Activated CD4-positive, alpha-beta T cell treated with anti-CD3 and anti-CD28 coated beads for 36 hours (primary cell): ENCODE measurements around the gene ZSCAN31. TPM values are rescaled to one million over a fixed set of nuclear protein-coding genes. Genes with fewer than 3 reads are reported as not detected.

Experiments
- ATAC-seq: fragments of 200-7000 bp; cut with Tn5 transposase; one replicate; pipeline ENCODE4 v1.10.0; 2021; ENCODE audit warnings: mild to moderate bottlenecking, moderate library complexity
- CTCF ChIA-PET: fragments of 350-600 bp; sonication (Branson Sonifier 250); formaldehyde crosslinking; loops from one replicate; lab custom pipeline; 2021; ENCODE audit warnings: antibody characterized with exemption; lab: Charles Lee
- POLR2A ChIA-PET: fragments of 350-600 bp; sonication (Branson Sonifier 250); formaldehyde crosslinking; loops from one replicate; lab custom pipeline; 2021; ENCODE audit warnings: antibody characterized with exemption, inconsistent platforms; lab: Charles Lee
- DNase-seq: peaks from one replicate; pipeline ENCODE4 v3.0.0-alpha.2; 2020
- H3K27ac Mint-ChIP-seq: one replicate; pipeline ENCODE4 v1.8.0; 2021; ENCODE audit warnings: mixed read lengths
- H3K27me3 Mint-ChIP-seq: one replicate; pipeline ENCODE4 v1.8.0; 2021; ENCODE audit warnings: mixed read lengths
- H3K36me3 Mint-ChIP-seq: one replicate; pipeline ENCODE4 v1.8.0; 2021; ENCODE audit warnings: low read depth, mixed read lengths
- H3K4me1 Mint-ChIP-seq: one replicate; pipeline ENCODE4 v1.8.0; 2021; ENCODE audit warnings: mixed read lengths
- H3K4me3 Mint-ChIP-seq: one replicate; pipeline ENCODE4 v1.8.0; 2021; ENCODE audit warnings: mild to moderate bottlenecking, moderate library complexity, mixed read lengths
- H3K9me3 Mint-ChIP-seq: one replicate; pipeline ENCODE4 v1.8.0; 2021; ENCODE audit warnings: low read depth, mixed read lengths
- intact Hi-C, 2 experiments: fragments of 100-400 bp; cut with DNase I in 1 of 2; cut with micrococcal nuclease in 1 of 2; formaldehyde crosslinking; loops; one replicate each; pipeline versions ENCODE4 v1.14.2 to v1.15.1; 2022 to 2024; cut with DNase I, micrococcal nuclease
- total RNA-seq, 2 experiments: library from RNA; stranded (reverse); gene quantifications; one replicate each; pipeline ENCODE4 v1.2.3, GENCODE V29; 2021

Gene ZSCAN31
- total RNA-seq, 2 experiments from 2014 or later = 1.3 to 1.8 TPM

DNA sequence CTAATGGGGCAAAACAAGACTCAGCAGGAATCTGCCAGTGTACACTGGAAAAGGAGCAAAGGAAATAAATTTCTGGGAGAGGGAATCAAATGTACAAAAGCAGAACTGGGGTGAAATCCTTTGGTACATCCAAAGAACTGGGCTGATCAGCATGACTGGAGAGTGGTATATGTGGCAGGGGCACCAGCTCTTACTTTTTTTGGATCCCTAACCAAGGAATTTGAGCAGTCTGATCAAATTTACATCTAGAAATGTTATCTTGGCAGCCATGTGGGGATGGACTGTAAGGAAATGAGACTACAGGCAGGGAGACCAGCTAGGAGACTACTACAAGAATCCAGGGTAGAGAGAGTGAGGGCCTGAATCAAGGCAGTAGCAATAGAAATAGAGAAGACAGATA, 1.2 kb upstream of the ZSCAN31 start:
- ChIA-PET POLR2A (interaction anchor here (1.1 kb wide), 1 partner anchor 246 kb away, joined by 4 read pairs; no protein-coding TSS in a partner anchor), CTCF (interaction anchor here (2.8 kb wide), 1 partner anchor 18 kb away, joined by 13 read pairs; no protein-coding TSS in a partner anchor)
- DNase-seq (no peak), ATAC-seq (no peak)
- peaks cover 14% of the 10 kb centered on the region for H3K9me3 Mint-ChIP-seq
- H3K27me3 Mint-ChIP-seq = peaks cover 3% of the 10 kb centered on the region
- H3K27ac Mint-ChIP-seq = no peak overlapping the region
- no peaks in the 10 kb centered on the region for H3K36me3 Mint-ChIP-seq
- H3K4me1 Mint-ChIP-seq = peaks cover 7% of the 10 kb centered on the region
- intact Hi-C loops = loop anchor here (2.0 to 5.0 kb wide), 4 partner anchors 106 to 255 kb away; partner anchors contain the start of genes ZNF165 (in 1 of the 2) and ZSCAN23 (in 1 of the 2)
- no peak overlapping the region for H3K4me3 Mint-ChIP-seq

DNA sequence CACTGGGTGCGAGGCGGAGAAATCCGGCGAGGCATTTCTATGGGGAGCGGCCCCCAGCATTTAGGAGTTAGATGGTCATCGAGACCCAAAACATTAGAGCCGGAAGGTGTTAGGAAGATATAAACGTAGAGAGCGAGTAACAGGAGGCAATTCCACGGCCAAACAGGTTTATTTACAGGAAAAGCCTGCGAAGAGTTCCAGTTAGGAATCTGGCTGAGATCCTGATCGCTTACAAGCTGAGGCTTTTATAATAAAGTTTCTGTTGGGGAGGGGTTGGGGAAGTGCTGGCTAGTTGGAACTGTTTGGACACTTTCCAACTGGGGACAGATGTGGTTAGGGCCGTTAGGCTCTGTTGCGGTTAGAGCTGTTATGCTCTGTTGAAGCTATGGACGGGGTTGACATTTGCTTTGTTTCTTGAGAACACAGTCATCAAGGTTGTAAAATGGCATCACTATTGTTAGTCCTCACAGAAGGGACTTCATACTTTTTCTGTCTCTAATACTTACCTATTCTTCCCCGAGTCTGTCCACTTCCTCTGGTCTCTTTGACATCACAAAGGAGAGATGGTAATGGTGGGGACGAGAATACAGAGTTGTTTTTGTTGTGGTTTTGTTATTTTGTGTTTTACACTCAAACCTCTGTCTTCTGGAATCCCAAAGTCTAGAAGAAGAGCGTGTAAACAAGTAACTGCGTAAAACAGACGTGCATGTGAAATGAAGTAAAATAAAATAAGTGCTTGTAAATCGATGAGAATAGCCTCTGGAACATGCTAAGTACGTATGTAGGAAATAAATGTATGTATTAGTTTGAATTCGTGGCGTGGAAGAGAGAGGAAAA, 554 bp upstream of the ZSCAN31 start:
- intact Hi-C loops = loop anchor here (1.0 to 5.0 kb wide), 6 partner anchors 13 to 254 kb away; partner anchors contain the start of genes ZKSCAN3 (in 2 of the 2), ZKSCAN4 (in 1 of the 2), ZNF165 (in 1 of the 2) and ZSCAN23 (in 1 of the 2)
- Mint-ChIP-seq H3K36me3 (no peaks in the 10 kb centered on the region), H3K4me1 (peaks cover 7% of the 10 kb centered on the region), H3K27me3 (peaks cover 3% of the 10 kb centered on the region), H3K9me3 (peaks cover 14% of the 10 kb centered on the region), H3K27ac (no peak overlapping the region), H3K4me3 (no peak overlapping the region)
- DNase-seq (peak; percentile 27), ATAC-seq (peak; percentile 22)
- ChIA-PET POLR2A (interaction anchor here (0.9 to 1.1 kb wide), 2 partner anchors 245 to 864 kb away, joined by 3 to 4 read pairs; no protein-coding TSS in a partner anchor), CTCF (interaction anchor here (0.8 to 2.8 kb wide), 2 partner anchors 16 to 19 kb away, joined by 3 to 13 read pairs; no protein-coding TSS in a partner anchor)

DNA sequence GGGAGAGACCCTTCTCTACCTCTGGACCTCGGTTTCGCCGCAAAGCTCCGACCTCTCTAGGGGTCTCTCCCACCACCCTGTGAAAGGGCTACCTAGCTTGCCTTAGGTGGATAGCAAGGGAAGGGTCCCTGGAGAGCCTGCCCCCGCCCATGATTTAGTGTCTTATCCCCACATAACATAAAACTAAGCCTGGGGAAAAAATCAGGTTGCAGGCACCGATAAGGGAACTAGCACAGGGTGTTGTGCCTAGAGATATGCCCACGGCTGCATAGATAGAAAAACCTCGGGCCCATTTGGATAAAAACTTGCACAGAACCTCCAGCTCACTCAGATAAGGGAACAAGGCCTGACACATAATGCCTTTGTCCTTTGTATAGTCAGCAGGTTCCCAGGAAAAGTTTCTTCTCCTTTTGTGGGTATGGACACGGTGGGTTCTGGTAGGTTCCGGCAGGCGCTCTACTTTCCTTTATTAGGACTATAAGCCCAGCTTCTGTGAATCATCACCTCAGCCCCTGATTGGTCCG, 846 bp downstream of the ZSCAN31 start:
- H3K36me3 Mint-ChIP-seq = no peaks in the 10 kb centered on the region
- ChIA-PET CTCF (interaction anchor here (0.6 to 2.8 kb wide), 7 partner anchors 14 to 1280 kb away, joined by 3 to 13 read pairs (median 4); partner anchors contain the start of genes ZKSCAN3 and ZSCAN26), POLR2A (interaction anchor here (0.7 to 1.0 kb wide), 2 partner anchors 26 to 433 kb away, joined by 3 read pairs; no protein-coding TSS in a partner anchor)
- H3K9me3 Mint-ChIP-seq = peaks cover 5% of the 10 kb centered on the region
- no peak for DNase-seq
- H3K27me3 Mint-ChIP-seq = peaks cover under 1% of the 10 kb centered on the region
- no peak overlapping the region for H3K4me3 Mint-ChIP-seq
- no peak for ATAC-seq
- peaks cover 7% of the 10 kb centered on the region for H3K4me1 Mint-ChIP-seq
- intact Hi-C loops = loop anchor here (1.0 to 5.0 kb wide), 4 partner anchors 68 to 253 kb away; partner anchors contain the start of genes ZNF165 (in 1 of the 2) and ZSCAN26 (in 1 of the 2)
- no peak overlapping the region for H3K27ac Mint-ChIP-seq

DNA sequence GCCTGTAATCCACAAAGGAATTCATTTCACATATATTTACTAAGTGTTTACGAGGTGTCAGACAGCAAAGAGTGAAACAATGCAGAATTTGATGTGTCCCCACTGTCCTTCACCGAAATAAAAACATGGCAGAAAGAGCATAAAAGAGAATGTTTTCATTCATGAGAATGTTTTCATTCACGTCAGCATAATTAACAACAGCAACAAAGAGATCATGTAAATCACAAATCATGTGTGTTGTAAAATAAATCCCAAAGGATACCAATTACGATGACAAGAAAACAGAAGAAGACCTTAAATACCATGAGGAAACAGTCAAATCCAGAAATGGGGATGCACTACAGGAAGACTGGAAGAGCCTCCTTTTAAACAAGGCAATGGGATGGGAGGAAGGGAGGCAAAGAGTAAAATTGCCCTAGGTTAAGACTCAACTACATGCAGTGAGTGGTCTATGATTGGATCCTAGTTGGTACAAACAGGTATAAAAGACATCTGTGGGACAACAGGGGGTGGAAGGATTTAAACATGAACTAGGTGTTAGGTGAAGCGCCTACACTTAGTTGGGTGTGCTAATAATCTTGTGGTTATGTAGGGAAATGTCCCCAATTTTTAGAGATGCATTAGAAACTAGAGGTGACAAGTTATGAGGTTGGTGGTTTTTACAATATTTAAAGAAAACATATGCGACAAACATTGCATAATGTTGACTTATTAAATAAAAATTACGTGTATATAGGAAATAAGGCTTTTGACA, 1.5 kb downstream of the ZSCAN31 start:
- Mint-ChIP-seq H3K27me3 (no peaks in the 10 kb centered on the region), H3K27ac (no peak overlapping the region), H3K9me3 (no peaks in the 10 kb centered on the region), H3K4me3 (no peak overlapping the region), H3K4me1 (peaks cover 4% of the 10 kb centered on the region), H3K36me3 (no peaks in the 10 kb centered on the region)
- POLR2A ChIA-PET = no interaction called here
- no peak for DNase-seq
- CTCF ChIA-PET = interaction anchor here (0.6 to 2.8 kb wide), 4 partner anchors 15 to 1281 kb away, joined by 3 to 13 read pairs (median 4); partner anchors contain the start of gene ZKSCAN3
- intact Hi-C loops = loop anchor here (1.0 to 5.0 kb wide), 4 partner anchors 67 to 252 kb away; partner anchors contain the start of genes ZNF165 (in 1 of the 2) and ZSCAN26 (in 1 of the 2)
- ATAC-seq = no peak

DNA sequence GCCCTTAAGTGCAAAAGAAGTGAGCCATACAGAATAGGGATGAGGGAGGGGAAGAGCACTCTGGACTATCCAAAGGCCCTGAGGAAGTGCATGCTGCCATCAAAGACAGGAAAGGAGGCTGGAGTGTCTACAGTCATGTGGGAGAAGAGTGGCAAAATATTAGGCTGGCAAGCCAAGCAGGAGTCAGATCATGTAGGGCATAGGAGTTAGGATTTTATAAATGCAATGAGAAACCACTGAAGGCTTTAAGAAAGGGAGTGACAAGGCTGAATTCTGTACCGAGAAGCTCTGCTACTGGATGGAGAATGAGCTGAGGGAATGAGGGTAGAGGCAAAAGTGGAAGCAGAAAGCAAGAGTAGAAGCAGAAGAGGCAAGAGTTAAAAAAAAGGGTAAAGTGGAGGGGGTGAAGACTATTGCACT, 2.3 kb downstream of the ZSCAN31 start:
- H3K4me1 Mint-ChIP-seq = peaks cover 4% of the 10 kb centered on the region
- no peak for DNase-seq

DNA sequence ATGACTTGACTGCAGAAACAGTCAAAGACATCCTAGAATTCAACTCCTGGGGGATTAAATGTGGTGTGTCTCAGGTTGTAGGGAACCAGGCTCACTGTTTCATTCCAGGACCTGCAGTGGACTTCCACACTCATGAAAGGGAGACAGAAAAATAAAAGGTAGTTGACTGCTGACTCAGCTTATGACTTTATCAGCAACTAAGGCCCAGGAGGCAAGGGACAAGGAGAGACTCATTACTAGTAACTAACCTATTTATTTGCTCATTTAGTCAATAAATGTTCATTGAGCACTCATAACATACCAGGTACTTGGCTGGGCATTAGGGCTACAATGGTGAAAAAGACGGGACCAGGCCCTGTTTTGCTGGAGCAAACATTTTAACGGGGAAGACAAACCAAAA, 2.9 kb downstream of the ZSCAN31 start:
- intact Hi-C loops = no loop called here
- peaks cover 2% of the 10 kb centered on the region for H3K36me3 Mint-ChIP-seq
- peaks cover 5% of the 10 kb centered on the region for H3K9me3 Mint-ChIP-seq
- no peak overlapping the region for H3K4me3 Mint-ChIP-seq
- ChIA-PET POLR2A (no interaction called here), CTCF (no interaction called here)
- H3K27me3 Mint-ChIP-seq = no peaks in the 10 kb centered on the region
- ATAC-seq (no peak), DNase-seq (no peak)
- peaks cover 4% of the 10 kb centered on the region for H3K4me1 Mint-ChIP-seq
- H3K27ac Mint-ChIP-seq = no peak overlapping the region

More for the DNA sequence above, 2.3 kb downstream of the ZSCAN31 start:
- H3K4me3 Mint-ChIP-seq = no peak overlapping the region
- H3K27me3 Mint-ChIP-seq = no peaks in the 10 kb centered on the region
- H3K9me3 Mint-ChIP-seq = peaks cover 5% of the 10 kb centered on the region
- ChIA-PET POLR2A (no interaction called here), CTCF (no interaction called here)
- ATAC-seq = no peak
- H3K36me3 Mint-ChIP-seq = peaks cover 2% of the 10 kb centered on the region
- intact Hi-C loops = no loop called here
- H3K27ac Mint-ChIP-seq = no peak overlapping the region

DNA sequence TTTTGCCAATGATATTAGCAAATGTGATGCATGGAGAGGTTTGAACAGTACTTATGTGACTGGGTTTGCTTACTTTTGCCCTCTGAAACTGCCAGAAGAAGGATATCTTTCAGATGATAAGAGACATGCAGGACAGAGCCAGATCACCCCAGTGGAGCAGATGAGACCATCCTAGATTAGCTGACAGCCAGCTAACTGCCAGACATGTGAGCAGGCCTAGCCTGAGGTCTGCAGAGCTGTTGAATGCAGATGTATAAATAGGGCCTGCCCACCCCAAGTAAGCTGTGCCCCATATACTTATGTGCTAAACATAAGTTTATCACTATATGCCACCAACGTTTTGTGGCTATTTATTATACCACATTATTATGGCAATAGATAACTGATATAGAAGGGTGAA, 5.9 kb downstream of the ZSCAN31 start:
- intact Hi-C loops = no loop called here
- DNase-seq (no peak), ATAC-seq (no peak)
- CTCF ChIA-PET = no interaction called here
- H3K27me3 Mint-ChIP-seq = no peaks in the 10 kb centered on the region
- H3K9me3 Mint-ChIP-seq = peaks cover 23% of the 10 kb centered on the region
- peaks cover 4% of the 10 kb centered on the region for H3K4me1 Mint-ChIP-seq
- H3K4me3 Mint-ChIP-seq = no peak overlapping the region
- peaks cover 19% of the 10 kb centered on the region for H3K36me3 Mint-ChIP-seq
- POLR2A ChIA-PET = no interaction called here
- no peak overlapping the region for H3K27ac Mint-ChIP-seq

DNA sequence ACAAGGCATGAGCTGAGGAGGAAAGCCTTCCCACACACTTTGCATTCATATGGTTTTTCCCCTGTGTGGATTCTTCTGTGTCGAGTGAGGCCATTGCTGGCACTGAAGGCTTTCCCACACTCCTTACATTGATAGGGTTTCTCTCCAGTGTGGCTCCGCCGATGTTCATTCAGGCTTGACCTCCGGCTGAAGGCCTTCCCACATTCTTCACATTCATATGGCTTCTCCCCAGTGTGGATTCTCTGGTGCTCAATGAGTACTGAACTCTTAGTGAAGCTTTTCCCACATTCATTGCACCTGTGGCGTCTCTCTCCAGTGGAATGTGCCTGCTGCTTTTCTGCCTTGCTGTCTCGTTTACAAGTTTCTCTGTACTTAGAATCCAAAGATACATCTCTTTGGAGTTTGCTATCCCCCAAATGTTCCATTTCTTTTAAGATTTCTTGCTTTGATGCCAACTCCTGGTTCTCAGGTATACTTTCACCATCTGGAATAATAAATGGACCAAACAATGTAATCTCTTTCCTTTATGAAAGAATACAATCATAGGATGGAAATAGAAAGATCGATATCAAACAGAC, 9.5 kb downstream of the ZSCAN31 start:
- CTCF ChIA-PET = no interaction called here
- POLR2A ChIA-PET = no interaction called here
- Mint-ChIP-seq H3K36me3 (peaks cover 19% of the 10 kb centered on the region), H3K4me3 (no peak overlapping the region), H3K4me1 (no peaks in the 10 kb centered on the region), H3K9me3 (peaks cover 23% of the 10 kb centered on the region), H3K27ac (no peak overlapping the region), H3K27me3 (peaks cover 7% of the 10 kb centered on the region)
- no peak for ATAC-seq
- no peak for DNase-seq
- intact Hi-C loops = no loop called here

DNA sequence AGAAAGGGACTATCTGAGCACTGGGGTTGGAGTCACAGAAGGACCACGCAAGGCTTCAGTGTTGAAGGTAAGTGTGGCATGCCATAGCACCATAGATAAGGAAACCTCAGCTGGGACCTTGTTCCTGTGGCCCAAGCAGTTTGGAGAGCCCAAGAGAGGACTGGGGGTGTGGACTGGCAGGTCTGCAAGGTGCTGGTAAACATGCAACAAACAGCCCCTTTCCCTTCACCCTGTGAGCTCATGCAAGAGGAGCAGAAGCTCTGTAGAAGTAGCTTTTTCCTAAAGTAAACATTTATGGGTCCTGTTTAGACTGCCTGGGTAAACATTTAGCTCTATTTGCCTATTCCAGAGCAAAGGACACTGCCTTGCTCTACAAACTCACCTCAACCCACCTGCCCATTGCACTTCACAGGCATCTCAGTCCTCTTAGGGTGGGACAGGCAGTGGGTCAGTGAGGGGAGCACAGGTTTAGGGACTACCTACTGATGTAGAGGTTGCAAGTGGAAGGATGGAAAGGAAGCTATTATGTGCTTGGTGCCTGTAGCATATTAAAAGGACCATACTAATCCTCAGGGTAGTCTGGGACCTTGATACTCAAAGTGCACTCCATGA, 12.0 kb downstream of the ZSCAN31 start:
- CTCF ChIA-PET = no interaction called here

DNA sequence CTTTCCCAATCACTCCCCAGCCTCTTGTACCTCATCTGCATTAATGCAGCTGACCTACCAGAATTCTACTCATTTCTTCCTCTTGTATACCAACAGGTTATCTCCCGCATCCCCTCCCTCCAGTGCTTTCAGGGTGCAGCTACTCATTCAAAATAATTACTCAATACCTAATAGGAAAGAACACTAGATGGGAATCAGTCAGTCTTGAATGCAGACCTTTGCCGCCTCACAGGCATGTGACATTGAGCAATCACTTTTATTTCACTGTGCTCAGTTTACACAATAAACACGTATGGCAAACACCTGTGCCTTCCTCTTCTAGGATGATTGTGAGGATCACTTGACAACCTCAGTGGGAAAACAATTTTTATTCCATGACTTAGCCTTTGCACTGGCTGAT, 13.3 kb downstream of the ZSCAN31 start:
- intact Hi-C loops = no loop called here
- H3K4me3 Mint-ChIP-seq = no peak overlapping the region

More for the DNA sequence above, 12.0 kb downstream of the ZSCAN31 start:
- no peak for DNase-seq
- ATAC-seq = no peak
- Mint-ChIP-seq H3K36me3 (peaks cover 19% of the 10 kb centered on the region), H3K4me3 (no peak overlapping the region), H3K4me1 (no peaks in the 10 kb centered on the region), H3K27me3 (peaks cover 7% of the 10 kb centered on the region), H3K27ac (no peak overlapping the region), H3K9me3 (peaks cover 23% of the 10 kb centered on the region)
- intact Hi-C loops = no loop called here
- POLR2A ChIA-PET = no interaction called here

More for the DNA sequence above, 13.3 kb downstream of the ZSCAN31 start:
- DNase-seq = no peak
- no peak for ATAC-seq
- no peaks in the 10 kb centered on the region for H3K4me1 Mint-ChIP-seq
- peaks cover 7% of the 10 kb centered on the region for H3K27me3 Mint-ChIP-seq
- H3K27ac Mint-ChIP-seq = no peak overlapping the region
- CTCF ChIA-PET = no interaction called here
- H3K36me3 Mint-ChIP-seq = peaks cover 14% of the 10 kb centered on the region
- POLR2A ChIA-PET = no interaction called here
- H3K9me3 Mint-ChIP-seq = peaks cover 18% of the 10 kb centered on the region
